ENCODE results near the gene NMNAT3. TPM values are rescaled to one million over a fixed set of nuclear protein-coding genes. Genes with fewer than 3 reads are reported as not detected.

NMNAT3 gene
- total RNA-seq, 4 donors from 2014 or later: 1.5 to 12.6 (median 5.6) TPM

GRCh38 chr3:139523166-139523565 lies 154.6 kb downstream of the NMNAT3 start:
- no peak overlapping the region for H3K27ac ChIP-seq
- no peak overlapping the region for H3K4me3 ChIP-seq
- in situ Hi-C loops (cut with MboI; ENCODE audit: low pct_ligation_motif_present in 1 of 4, low pct_unique_long_range_greater_than_20kb in 1 of 4, low sequenced_read_pairs in 3 of 4) (no loop called here), intact Hi-C loops (cut with DNase I; ENCODE audit: low total_unique reads) (no loop called here)
- H3K4me1 ChIP-seq: no peaks in the 10 kb centered on the region
- H3K36me3 ChIP-seq: no peaks in the 10 kb centered on the region
- no peaks in the 10 kb centered on the region for H3K27me3 ChIP-seq
- H3K9me3 ChIP-seq: no peaks in the 10 kb centered on the region
- WGBS, 2 donors (ENCODE audit: low coverage in 1 of 2): 88 to 96% methylated on average over 4 to 5 of the region's 5 CpGs
- DNase-seq: no peak
- TF ChIP-seq POLR2A (IDR thresholded peaks at IDR 0.05): no peak
- no peak for TF ChIP-seq EP300 (IDR thresholded peaks at IDR 0.05; ENCODE audit: low read depth)
- TF ChIP-seq, protein P1, sequence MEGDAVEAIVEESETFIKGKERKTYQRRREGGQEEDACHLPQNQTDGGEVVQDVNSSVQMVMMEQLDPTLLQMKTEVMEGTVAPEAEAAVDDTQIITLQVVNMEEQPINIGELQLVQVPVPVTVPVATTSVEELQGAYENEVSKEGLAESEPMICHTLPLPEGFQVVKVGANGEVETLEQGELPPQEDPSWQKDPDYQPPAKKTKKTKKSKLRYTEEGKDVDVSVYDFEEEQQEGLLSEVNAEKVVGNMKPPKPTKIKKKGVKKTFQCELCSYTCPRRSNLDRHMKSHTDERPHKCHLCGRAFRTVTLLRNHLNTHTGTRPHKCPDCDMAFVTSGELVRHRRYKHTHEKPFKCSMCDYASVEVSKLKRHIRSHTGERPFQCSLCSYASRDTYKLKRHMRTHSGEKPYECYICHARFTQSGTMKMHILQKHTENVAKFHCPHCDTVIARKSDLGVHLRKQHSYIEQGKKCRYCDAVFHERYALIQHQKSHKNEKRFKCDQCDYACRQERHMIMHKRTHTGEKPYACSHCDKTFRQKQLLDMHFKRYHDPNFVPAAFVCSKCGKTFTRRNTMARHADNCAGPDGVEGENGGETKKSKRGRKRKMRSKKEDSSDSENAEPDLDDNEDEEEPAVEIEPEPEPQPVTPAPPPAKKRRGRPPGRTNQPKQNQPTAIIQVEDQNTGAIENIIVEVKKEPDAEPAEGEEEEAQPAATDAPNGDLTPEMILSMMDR (IDR thresholded peaks at IDR 0.05): no peak
- TF ChIP-seq POLR2AphosphoS5 (IDR thresholded peaks at IDR 0.05): no peak

GRCh38 chr3:139522421-139522820 lies 155.4 kb downstream of the NMNAT3 start:
- Histone ChIP-seq H3K36me3 (no peaks in the 10 kb centered on the region), H3K9me3 (no peaks in the 10 kb centered on the region), H3K4me3 (no peak overlapping the region), H3K27me3 (no peaks in the 10 kb centered on the region), H3K27ac (no peak overlapping the region), H3K4me1 (no peaks in the 10 kb centered on the region)
- intact Hi-C loops (cut with DNase I; ENCODE audit: low total_unique reads): no loop called here
- WGBS, 2 donors (ENCODE audit: low coverage in 1 of 2): 32% methylated on average over 2 of the region's 2 CpGs; no CpG with 5 or more reads in 1 of the 2 donors
- DNase-seq: no peak
- in situ Hi-C loops (cut with MboI; ENCODE audit: low pct_ligation_motif_present in 1 of 4, low pct_unique_long_range_greater_than_20kb in 1 of 4, low sequenced_read_pairs in 3 of 4): no loop called here
- TF ChIP-seq, protein P1 (IDR thresholded peaks at IDR 0.05): no peak
- TF ChIP-seq POLR2A (IDR thresholded peaks at IDR 0.05): no peak
- no peak for TF ChIP-seq POLR2AphosphoS5 (IDR thresholded peaks at IDR 0.05)
- TF ChIP-seq EP300 (IDR thresholded peaks at IDR 0.05; ENCODE audit: low read depth): no peak

DNA sequence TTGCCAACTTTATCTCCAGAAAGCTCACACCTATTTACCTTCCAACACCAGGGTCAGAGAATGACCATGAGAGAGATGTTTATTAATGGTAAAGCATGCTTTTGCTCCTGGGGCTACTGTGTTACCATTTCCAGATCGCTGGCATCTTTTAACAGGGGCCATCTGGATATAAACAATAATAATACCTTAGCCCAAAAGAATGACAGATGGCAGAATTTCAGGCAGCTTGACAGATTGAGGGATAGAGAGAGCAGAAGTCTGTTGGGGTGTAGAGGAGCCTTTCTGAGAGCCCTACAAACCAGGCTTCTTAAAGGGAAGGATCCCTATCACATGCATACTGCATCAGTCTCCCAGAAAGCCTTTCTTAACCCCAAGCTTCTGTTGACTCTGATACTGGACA lies 156.0 kb downstream of the NMNAT3 start:
- Histone ChIP-seq H3K36me3 (no peaks in the 10 kb centered on the region), H3K27ac (no peak overlapping the region), H3K27me3 (no peaks in the 10 kb centered on the region), H3K9me3 (no peaks in the 10 kb centered on the region), H3K4me1 (no peaks in the 10 kb centered on the region), H3K4me3 (no peak overlapping the region)
- in situ Hi-C loops (cut with MboI; ENCODE audit: low pct_ligation_motif_present in 1 of 4, low pct_unique_long_range_greater_than_20kb in 1 of 4, low sequenced_read_pairs in 3 of 4): no loop called here
- intact Hi-C loops (cut with DNase I; ENCODE audit: low total_unique reads): no loop called here
- no peak for DNase-seq
- WGBS, 2 donors (ENCODE audit: low coverage in 1 of 2): 61% methylated on average over 1 of the region's 1 CpG; no CpG with 5 or more reads in 1 of the 2 donors
- no peak for TF ChIP-seq POLR2A (IDR thresholded peaks at IDR 0.05)
- no peak for TF ChIP-seq POLR2AphosphoS5 (IDR thresholded peaks at IDR 0.05)
- TF ChIP-seq, protein P1 (IDR thresholded peaks at IDR 0.05): no peak
- TF ChIP-seq EP300 (IDR thresholded peaks at IDR 0.05; ENCODE audit: low read depth): no peak

DNA sequence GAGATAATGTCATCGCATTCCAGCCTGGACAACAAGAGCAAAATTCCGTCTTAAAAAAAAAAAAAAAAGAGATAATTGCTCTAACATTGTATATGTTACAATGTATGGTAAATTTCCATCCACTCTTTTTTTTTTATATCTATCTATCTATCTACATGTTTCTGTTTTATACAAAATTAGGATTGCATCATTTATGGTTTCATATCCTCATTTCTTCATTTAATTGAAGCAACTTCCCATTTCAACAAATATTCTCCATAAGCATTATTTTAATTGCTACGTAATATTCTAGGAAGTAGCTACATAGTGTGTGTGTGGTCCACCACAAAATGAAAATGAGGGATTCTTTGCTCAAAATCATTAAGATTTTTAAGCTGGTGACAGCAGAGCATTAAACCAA lies 156.6 kb downstream of the NMNAT3 start:
- no peak for DNase-seq
- in situ Hi-C loops (cut with MboI; ENCODE audit: low pct_ligation_motif_present in 1 of 4, low pct_unique_long_range_greater_than_20kb in 1 of 4, low sequenced_read_pairs in 3 of 4) (no loop called here), intact Hi-C loops (cut with DNase I; ENCODE audit: low total_unique reads) (no loop called here)
- H3K4me1 ChIP-seq: no peaks in the 10 kb centered on the region
- no peaks in the 10 kb centered on the region for H3K36me3 ChIP-seq
- no peak overlapping the region for H3K27ac ChIP-seq
- H3K4me3 ChIP-seq: no peak overlapping the region
- H3K27me3 ChIP-seq: no peaks in the 10 kb centered on the region
- WGBS, 2 donors (ENCODE audit: low coverage in 1 of 2): 89 to 90% methylated on average over 3 of the region's 3 CpGs
- no peaks in the 10 kb centered on the region for H3K9me3 ChIP-seq
- TF ChIP-seq POLR2AphosphoS5 (IDR thresholded peaks at IDR 0.05): no peak
- TF ChIP-seq POLR2A (IDR thresholded peaks at IDR 0.05): no peak
- TF ChIP-seq EP300 (IDR thresholded peaks at IDR 0.05; ENCODE audit: low read depth): no peak
- TF ChIP-seq, protein P1 (IDR thresholded peaks at IDR 0.05): no peak

Measured in transverse colon (tissue), 4 donors.